A549 (cell line): ENCODE results near the gene USP36. TPM values are rescaled to one million over a fixed set of nuclear protein-coding genes. Genes with fewer than 3 reads are reported as not detected.

ENCODE experiments used
- ATAC-seq, 2 experiments: fragments of 200-7000 bp in 1 of 2; fragments of >200 bp in 1 of 2; cut with Nextera tagmentation in 1 of 2; cut with Tn5 transposase in 1 of 2; 3 replicates each; pipeline versions ENCODE4 v1.8.0 to v1.9.1; 2018 to 2020; ENCODE audit warnings: mild to moderate bottlenecking in 1 of 2, moderate library complexity in 1 of 2
- CTCF ChIA-PET: fragments of 300-600 bp; sonication (Branson Sonifier 250); formaldehyde crosslinking; extraction: SDS; loops from one replicate; lab custom pipeline; 2021; ENCODE audit warnings: antibody characterized with exemption, inconsistent platforms; lab: Yijun Ruan, JAX
- POLR2A ChIA-PET: fragments of 350-600 bp; formaldehyde crosslinking; extraction: SDS; loops from one replicate; lab custom pipeline; 2021; ENCODE audit warnings: antibody characterized with exemption, inconsistent platforms; lab: Yijun Ruan, JAX
- DNase-seq, 2 experiments: peaks; one replicate each; pipeline versions ENCODE4 v3.0.0 to v3.0.0-alpha.2; 2011 to 2016; ENCODE audit warnings: low read depth in 1 of 2, low spot score in 1 of 2
- FAIRE-seq: peaks from 2 replicates; lab custom pipeline; 2011; peaks lifted over from hg19 to GRCh38; lab: Jason Lieb, UNC
- H3K27ac ChIP-seq, 2 experiments: fragments of >200 bp; sonication (Bioruptor Twin); formaldehyde crosslinking; 3 replicates each; pipeline ENCODE4 v1.5.1; 2016 to 2017
- H3K4me1 ChIP-seq: fragments of >200 bp; sonication (Bioruptor Twin); formaldehyde crosslinking; 3 replicates; pipeline ENCODE4 v1.6.1; 2016
- H3K4me2 ChIP-seq: fragments of >200 bp; sonication (Bioruptor Twin); formaldehyde crosslinking; 3 replicates; pipeline ENCODE4 v1.6.1; 2016
- H3K4me3 ChIP-seq: fragments of >200 bp; sonication (Bioruptor Twin); formaldehyde crosslinking; 3 replicates; pipeline ENCODE4 v1.5.1; 2016
- H3K9me3 ChIP-seq: fragments of >200 bp; sonication (Bioruptor Twin); formaldehyde crosslinking; 3 replicates; pipeline ENCODE4 v1.6.1; 2016
- BHLHE40 ChIP-seq: IDR thresholded peaks from 2 replicates; pipeline ENCODE4 v1.6.1; 2012; ENCODE audit warnings: low read depth, low read length, inconsistent platforms
- CBX2 ChIP-seq: fragments of 200-600 bp; sonication (generic); IDR thresholded peaks from 2 replicates; pipeline ENCODE4 v1.6.1; 2016; ENCODE audit warnings: low read depth, mild to moderate bottlenecking, borderline replicate concordance
- CHD2 ChIP-seq: fragments of 150-350 bp; IDR thresholded peaks from 2 replicates; pipeline ENCODE4 v1.6.1; 2014; ENCODE audit warnings: low read length; ENCODE audit not compliant: partially characterized antibody
- EHF ChIP-seq: fragments of 250-450 bp; sonication (Bioruptor Pico); IDR thresholded peaks from 2 replicates; pipeline ENCODE4 v1.5.0; 2020; ENCODE audit warnings: mild to moderate bottlenecking
- EHMT2 ChIP-seq: fragments of 200-600 bp; sonication (generic); IDR thresholded peaks from 2 replicates; pipeline ENCODE4 v1.6.1; 2016; ENCODE audit warnings: antibody characterized with exemption, low read depth, mild to moderate bottlenecking, moderate library complexity
- EP300 ChIP-seq, 2 experiments: fragments of >200 bp; sonication (Bioruptor Twin); formaldehyde crosslinking; IDR thresholded peaks; 2 replicates in 1 of 2; 3 replicates in 1 of 2; pipeline ENCODE4 v1.6.1; 2016 to 2017
- ESRRA ChIP-seq: fragments of 150-350 bp; IDR thresholded peaks from 2 replicates; pipeline ENCODE4 v1.6.1; 2014; ENCODE audit warnings: mild to moderate bottlenecking, low read length, borderline replicate concordance
- FOSL2 ChIP-seq, 2 experiments: fragments of 450-650 bp in 1 of 2; fragments of >200 bp in 1 of 2; sonication (Bioruptor Twin) in 1 of 2; formaldehyde crosslinking; IDR thresholded peaks; 2 replicates each; pipeline versions ENCODE4 v1.5.0 to v1.6.1; 2016 to 2020; ENCODE audit warnings: mild to moderate bottlenecking in 1 of 2, moderate library complexity in 1 of 2
- FOXS1 ChIP-seq: fragments of 250-450 bp; sonication (Bioruptor Pico); IDR thresholded peaks from 2 replicates; pipeline ENCODE4 v1.5.0; 2020; ENCODE audit warnings: mild to moderate bottlenecking, moderate library complexity
- HDAC2 ChIP-seq: fragments of 200-600 bp; sonication (generic); IDR thresholded peaks from 2 replicates; pipeline ENCODE4 v1.6.1; 2016
- HOXB5 ChIP-seq: fragments of 250-450 bp; sonication (Bioruptor Pico); IDR thresholded peaks from 2 replicates; pipeline ENCODE4 v1.5.0; 2020; ENCODE audit warnings: mild to moderate bottlenecking, moderate library complexity
- JUNB ChIP-seq: fragments of >200 bp; sonication (Bioruptor Twin); formaldehyde crosslinking; IDR thresholded peaks from 2 replicates; pipeline ENCODE4 v1.6.1; 2016
- NFE2L2 ChIP-seq: fragments of 150-350 bp; conservative IDR thresholded peaks from 2 replicates; pipeline ENCODE4 v1.6.1; 2014; ENCODE audit warnings: low read length
- POLR2A ChIP-seq: IDR thresholded peaks from 2 replicates; pipeline ENCODE4 v1.6.1; 2012; ENCODE audit warnings: mild to moderate bottlenecking, low read length
- POLR2AphosphoS2 ChIP-seq: conservative IDR thresholded peaks from 2 replicates; pipeline ENCODE4 v1.6.1; 2012; ENCODE audit warnings: low read length, improper control_type of control experiment, inconsistent platforms
- RARB ChIP-seq: fragments of 250-450 bp; sonication (Bioruptor Pico); IDR thresholded peaks from 2 replicates; pipeline ENCODE4 v1.8.0; 2021; ENCODE audit warnings: mild to moderate bottlenecking, moderate library complexity
- RNF2 ChIP-seq: fragments of 200-600 bp; sonication (generic); IDR thresholded peaks from 2 replicates; pipeline ENCODE4 v1.6.1; 2016; ENCODE audit warnings: low read depth, mild to moderate bottlenecking, antibody characterized with exemption, moderate library complexity, borderline replicate concordance
- SMC3 ChIP-seq: fragments of >200 bp; sonication (Bioruptor Twin); formaldehyde crosslinking; IDR thresholded peaks from 3 replicates; pipeline ENCODE4 v1.6.1; 2018; ENCODE audit warnings: inconsistent platforms
- TFCP2L1 ChIP-seq: fragments of 250-450 bp; sonication (Bioruptor Pico); IDR thresholded peaks from 2 replicates; pipeline ENCODE4 v1.5.0; 2021; ENCODE audit warnings: mild to moderate bottlenecking
- ZNF302 ChIP-seq: fragments of 250-450 bp; sonication (Bioruptor Pico); IDR thresholded peaks from 2 replicates; pipeline ENCODE4 v1.9.0; 2021; ENCODE audit warnings: inconsistent platforms, mild to moderate bottlenecking, moderate library complexity
- whole genome bisulfite sequencing: methylation state at CpG from one replicate; pipeline ENCODE4 v1.1.6; 2017; ENCODE audit errors: missing lambda C conversion rate; 5-methylcytosine and 5-hydroxymethylcytosine counted together
- polyA plus RNA-seq, 4 experiments: library from polyadenylated mRNA; depleted of rRNA in 3 of 4; stranded (reverse); fragments of >200 nt; fragmentation: RNase III in 1 of 4; extraction: RNeasy Plus Mini Kit Qiagen cat#74134 plus additional on column Dnase treatment in 1 of 4; gene quantifications; 2 replicates in 3 of 4; 3 replicates in 1 of 4; pipeline ENCODE4 v1.2.3, GENCODE V29; 2011 to 2017
- TF ChIP-seq, protein P1 (sequence below): fragments of 250-450 bp; sonication (Bioruptor Pico); IDR thresholded peaks from 2 replicates; pipeline ENCODE4 v1.5.0; 2020; ENCODE audit warnings: low read depth, mild to moderate bottlenecking, moderate library complexity
- TF ChIP-seq, protein P2 (sequence below): fragments of 150-350 bp; IDR thresholded peaks from 2 replicates; pipeline ENCODE4 v1.6.1; 2014; ENCODE audit warnings: low read depth, mild to moderate bottlenecking, low read length
- TF ChIP-seq, protein P3 (sequence below): IDR thresholded peaks from 2 replicates; pipeline ENCODE4 v1.6.1; 2012
- TF ChIP-seq, protein P4 (sequence below): fragments of >200 bp; sonication (Bioruptor Twin); formaldehyde crosslinking; IDR thresholded peaks from 2 replicates; pipeline ENCODE4 v1.6.1; 2016
- TF ChIP-seq, protein P5 (sequence below): fragments of 250-450 bp; sonication (Bioruptor Pico); IDR thresholded peaks from 2 replicates; pipeline ENCODE4 v1.5.0; 2021; ENCODE audit warnings: mild to moderate bottlenecking, moderate library complexity, borderline replicate concordance

USP36 gene
- polyA plus RNA-seq, 2 of the 4 experiments (the other 2 are of a cell fraction): 41.1 to 49.0 TPM

DNA sequence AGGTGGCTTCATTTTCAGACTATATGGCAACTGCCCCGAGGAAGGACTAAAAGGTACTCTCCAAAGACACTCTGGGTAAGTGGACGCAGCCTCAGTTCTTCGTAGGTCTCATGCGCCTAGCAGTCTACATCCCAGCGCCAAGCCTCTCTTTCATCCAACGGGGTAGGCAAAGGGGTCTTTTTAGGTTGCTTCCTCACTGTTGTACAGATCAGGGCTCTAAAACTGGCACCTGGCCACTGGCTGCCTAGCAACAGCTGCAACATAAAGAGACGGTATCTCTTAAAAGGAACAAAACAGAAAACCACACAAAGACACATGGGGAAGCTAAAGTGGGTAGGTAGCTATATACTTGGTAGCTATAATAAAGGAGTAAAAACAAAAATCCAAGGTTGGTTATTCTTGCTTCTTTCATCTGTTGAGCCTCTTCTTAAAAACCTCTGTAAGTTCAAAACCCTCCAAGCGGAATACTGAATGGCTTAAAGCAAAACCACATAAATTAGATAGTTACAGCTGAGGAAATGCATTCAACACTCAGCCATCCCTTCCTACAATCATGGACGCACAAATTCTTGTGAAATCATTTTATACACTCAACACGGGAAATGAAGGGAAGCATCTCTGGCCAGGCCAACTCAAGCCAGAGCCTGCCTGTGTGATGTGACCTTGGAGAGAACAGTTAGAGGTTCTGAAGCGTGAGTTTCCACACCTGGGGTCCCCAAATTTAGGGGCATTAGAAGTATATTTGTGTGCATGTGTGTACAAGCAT is 81.2 kb downstream of the USP36 start:
- DNase-seq (no peak), FAIRE-seq (no peak), ATAC-seq (no peak; a peak in 1 of 6 replicates)
- TF ChIP-seq, protein P1, sequence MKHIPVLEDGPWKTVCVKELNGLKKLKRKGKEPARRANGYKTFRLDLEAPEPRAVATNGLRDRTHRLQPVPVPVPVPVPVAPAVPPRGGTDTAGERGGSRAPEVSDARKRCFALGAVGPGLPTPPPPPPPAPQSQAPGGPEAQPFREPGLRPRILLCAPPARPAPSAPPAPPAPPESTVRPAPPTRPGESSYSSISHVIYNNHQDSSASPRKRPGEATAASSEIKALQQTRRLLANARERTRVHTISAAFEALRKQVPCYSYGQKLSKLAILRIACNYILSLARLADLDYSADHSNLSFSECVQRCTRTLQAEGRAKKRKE (CRISPR knock-in tag): no peak
- no peak for TF ChIP-seq EP300 (IDR thresholded peaks at IDR 0.05)
- TF ChIP-seq, protein P2, sequence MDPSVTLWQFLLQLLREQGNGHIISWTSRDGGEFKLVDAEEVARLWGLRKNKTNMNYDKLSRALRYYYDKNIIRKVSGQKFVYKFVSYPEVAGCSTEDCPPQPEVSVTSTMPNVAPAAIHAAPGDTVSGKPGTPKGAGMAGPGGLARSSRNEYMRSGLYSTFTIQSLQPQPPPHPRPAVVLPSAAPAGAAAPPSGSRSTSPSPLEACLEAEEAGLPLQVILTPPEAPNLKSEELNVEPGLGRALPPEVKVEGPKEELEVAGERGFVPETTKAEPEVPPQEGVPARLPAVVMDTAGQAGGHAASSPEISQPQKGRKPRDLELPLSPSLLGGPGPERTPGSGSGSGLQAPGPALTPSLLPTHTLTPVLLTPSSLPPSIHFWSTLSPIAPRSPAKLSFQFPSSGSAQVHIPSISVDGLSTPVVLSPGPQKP: no peak
- TF ChIP-seq, protein P3, sequence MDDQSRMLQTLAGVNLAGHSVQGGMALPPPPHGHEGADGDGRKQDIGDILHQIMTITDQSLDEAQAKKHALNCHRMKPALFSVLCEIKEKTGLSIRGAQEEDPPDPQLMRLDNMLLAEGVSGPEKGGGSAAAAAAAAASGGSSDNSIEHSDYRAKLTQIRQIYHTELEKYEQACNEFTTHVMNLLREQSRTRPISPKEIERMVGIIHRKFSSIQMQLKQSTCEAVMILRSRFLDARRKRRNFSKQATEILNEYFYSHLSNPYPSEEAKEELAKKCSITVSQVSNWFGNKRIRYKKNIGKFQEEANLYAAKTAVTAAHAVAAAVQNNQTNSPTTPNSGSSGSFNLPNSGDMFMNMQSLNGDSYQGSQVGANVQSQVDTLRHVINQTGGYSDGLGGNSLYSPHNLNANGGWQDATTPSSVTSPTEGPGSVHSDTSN: no peak
- TF ChIP-seq, protein P4, sequence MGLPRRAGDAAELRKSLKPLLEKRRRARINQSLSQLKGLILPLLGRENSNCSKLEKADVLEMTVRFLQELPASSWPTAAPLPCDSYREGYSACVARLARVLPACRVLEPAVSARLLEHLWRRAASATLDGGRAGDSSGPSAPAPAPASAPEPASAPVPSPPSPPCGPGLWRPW: no peak
- no peak for TF ChIP-seq ESRRA
- TF ChIP-seq BHLHE40: no peak
- TF ChIP-seq RNF2: no peak
- no peak for TF ChIP-seq CHD2
- TF ChIP-seq RARB: no peak
- TF ChIP-seq CBX2: no peak
- TF ChIP-seq JUNB: no peak
- TF ChIP-seq NFE2L2: no peak
- TF ChIP-seq, protein P5, sequence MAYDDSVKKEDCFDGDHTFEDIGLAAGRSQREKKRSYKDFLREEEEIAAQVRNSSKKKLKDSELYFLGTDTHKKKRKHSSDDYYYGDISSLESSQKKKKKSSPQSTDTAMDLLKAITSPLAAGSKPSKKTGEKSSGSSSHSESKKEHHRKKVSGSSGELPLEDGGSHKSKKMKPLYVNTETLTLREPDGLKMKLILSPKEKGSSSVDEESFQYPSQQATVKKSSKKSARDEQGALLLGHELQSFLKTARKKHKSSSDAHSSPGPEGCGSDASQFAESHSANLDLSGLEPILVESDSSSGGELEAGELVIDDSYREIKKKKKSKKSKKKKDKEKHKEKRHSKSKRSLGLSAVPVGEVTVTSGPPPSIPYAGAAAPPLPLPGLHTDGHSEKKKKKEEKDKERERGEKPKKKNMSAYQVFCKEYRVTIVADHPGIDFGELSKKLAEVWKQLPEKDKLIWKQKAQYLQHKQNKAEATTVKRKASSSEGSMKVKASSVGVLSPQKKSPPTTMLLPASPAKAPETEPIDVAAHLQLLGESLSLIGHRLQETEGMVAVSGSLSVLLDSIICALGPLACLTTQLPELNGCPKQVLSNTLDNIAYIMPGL: no peak
- no peak for TF ChIP-seq FOSL2 (IDR thresholded peaks at IDR 0.05)
- TF ChIP-seq FOSL2 (CRISPR knock-in tag; IDR thresholded peaks at IDR 0.05): no peak
- no peak for TF ChIP-seq SMC3
- no peak for TF ChIP-seq EHMT2
- TF ChIP-seq POLR2A: no peak
- no peaks in the 10 kb centered on the region for H3K9me3 ChIP-seq
- ChIA-PET POLR2A (no interaction called here), CTCF (interaction anchor here (2.3 kb wide), 1 partner anchor 262 kb away, joined by 6 read pairs; no protein-coding TSS in a partner anchor)
- WGBS: 87% methylated on average over 11 of the region's 11 CpGs
- 0 out of 3 replicates have a peak, but pooled peaks cover 2% of the 10 kb centered on the region for H3K4me1 ChIP-seq
- H3K27ac ChIP-seq: no peak overlapping the region
- no peak overlapping the region for H3K4me3 ChIP-seq
- H3K4me2 ChIP-seq: no peak overlapping the region

- H3K4me1 ChIP-seq: peaks cover 3% of the 10 kb centered on the region; the same call in 1 of the 3 replicates
- no peak overlapping the region for H3K4me2 ChIP-seq
- 84% methylated on average over 13 of the region's 13 CpGs for WGBS
- ChIA-PET POLR2A (no interaction called here), CTCF (no interaction called here)
- H3K27ac ChIP-seq: no peak overlapping the region
- TF ChIP-seq FOXS1 (CRISPR knock-in tag): no peak
- no peak for TF ChIP-seq POLR2A
- no peak for TF ChIP-seq TFCP2L1 (CRISPR knock-in tag)
- no peak for TF ChIP-seq POLR2AphosphoS2
- no peak for TF ChIP-seq EHF
- TF ChIP-seq, protein P5: no peak
- no peak for TF ChIP-seq HOXB5 (CRISPR knock-in tag)
- no peak for TF ChIP-seq CHD2
- no peak for TF ChIP-seq RNF2
- TF ChIP-seq NFE2L2: no peak
- no peak for TF ChIP-seq HDAC2
- TF ChIP-seq ZNF302 (CRISPR knock-in tag): no peak
- FAIRE-seq (no peak), ATAC-seq (no peak), DNase-seq (no peak)
- H3K4me3 ChIP-seq: no peak overlapping the region
- no peaks in the 10 kb centered on the region for H3K9me3 ChIP-seq
These were observed 87.0 kb downstream of the USP36 start for GRCh38 chr17:78753316-78754250.
